PC-3 (cell line): ENCODE results near the gene TBXAS1.

ENCODE experiments used
- EZH2phosphoT487 ChIP-seq: fragments of 300-600 bp; sonication (generic); IDR thresholded peaks from 2 replicates; pipeline ENCODE4 v1.6.1; 2018; ENCODE audit warnings: mild to moderate bottlenecking, antibody characterized with exemption, low read length, borderline replicate concordance
- TF ChIP-seq, protein P1 (sequence below): fragments of 300-600 bp; sonication (generic); conservative IDR thresholded peaks from 2 replicates; pipeline ENCODE4 v1.5.1; 2017; ENCODE audit warnings: antibody characterized with exemption, low read depth, mild to moderate bottlenecking, low read length

DNA sequence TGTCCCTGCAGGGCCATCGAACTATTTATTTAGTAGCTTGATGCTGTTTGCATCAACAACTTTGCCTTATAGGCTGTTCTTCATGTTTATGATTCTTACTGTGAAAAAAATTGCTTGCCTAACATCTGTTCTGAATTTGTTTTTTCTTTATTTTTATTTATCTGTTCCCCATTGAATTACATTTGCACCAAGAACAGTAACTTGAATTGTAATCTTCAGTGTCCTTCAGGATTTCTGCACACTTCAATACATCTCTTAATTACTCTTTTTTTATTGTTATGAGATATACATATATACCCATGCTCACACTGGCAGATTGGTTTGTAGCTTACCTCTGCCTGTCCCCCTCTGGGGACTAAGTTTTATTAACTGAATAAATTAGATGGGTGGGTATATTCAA lies 64.4 kb downstream of the TBXAS1 start:
- TF ChIP-seq, protein P1, sequence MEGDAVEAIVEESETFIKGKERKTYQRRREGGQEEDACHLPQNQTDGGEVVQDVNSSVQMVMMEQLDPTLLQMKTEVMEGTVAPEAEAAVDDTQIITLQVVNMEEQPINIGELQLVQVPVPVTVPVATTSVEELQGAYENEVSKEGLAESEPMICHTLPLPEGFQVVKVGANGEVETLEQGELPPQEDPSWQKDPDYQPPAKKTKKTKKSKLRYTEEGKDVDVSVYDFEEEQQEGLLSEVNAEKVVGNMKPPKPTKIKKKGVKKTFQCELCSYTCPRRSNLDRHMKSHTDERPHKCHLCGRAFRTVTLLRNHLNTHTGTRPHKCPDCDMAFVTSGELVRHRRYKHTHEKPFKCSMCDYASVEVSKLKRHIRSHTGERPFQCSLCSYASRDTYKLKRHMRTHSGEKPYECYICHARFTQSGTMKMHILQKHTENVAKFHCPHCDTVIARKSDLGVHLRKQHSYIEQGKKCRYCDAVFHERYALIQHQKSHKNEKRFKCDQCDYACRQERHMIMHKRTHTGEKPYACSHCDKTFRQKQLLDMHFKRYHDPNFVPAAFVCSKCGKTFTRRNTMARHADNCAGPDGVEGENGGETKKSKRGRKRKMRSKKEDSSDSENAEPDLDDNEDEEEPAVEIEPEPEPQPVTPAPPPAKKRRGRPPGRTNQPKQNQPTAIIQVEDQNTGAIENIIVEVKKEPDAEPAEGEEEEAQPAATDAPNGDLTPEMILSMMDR, result no peak
- no peak for TF ChIP-seq EZH2phosphoT487
